ENCODE results near the gene ACOT12.

The ACOT12 gene

GRCh38 chr5:81395262-81395661 lies 1.3 kb upstream of the ACOT12 start:
- no peak for DNase-seq (ENCODE audit: low read depth, low spot score)
- ChIA-PET POLR2A (no interaction called here), CTCF (interaction anchor here (0.8 to 1.9 kb wide), 2 partner anchors 9 to 864 kb away, joined by 3 to 4 read pairs; no protein-coding TSS in a partner anchor)
- no peak overlapping the region for H3K4me3 ChIP-seq (ENCODE audit: low read depth, low read length)
- TF ChIP-seq CTCF (IDR thresholded peaks at IDR 0.05; ENCODE audit: insufficient read depth, low read length, missing control alignments) = no peak

GRCh38 chr5:81393430-81393782 lies 528 bp downstream of the ACOT12 start:
- POLR2A ChIA-PET = no interaction called here
- peak overlapping the region; percentile 49 for H3K4me3 ChIP-seq (ENCODE audit: low read depth, low read length)
- DNase-seq (ENCODE audit: low read depth, low spot score) = no peak
- TF ChIP-seq CTCF (IDR thresholded peaks at IDR 0.05; ENCODE audit: insufficient read depth, low read length, missing control alignments) = no peak
- CTCF ChIA-PET = interaction anchor here (1.2 kb wide), 1 partner anchor 8 kb away, joined by 4 read pairs; no protein-coding TSS in a partner anchor

GRCh38 chr5:81389025-81389424 lies 4.9 kb downstream of the ACOT12 start:
- CTCF ChIA-PET = no interaction called here
- no peak for TF ChIP-seq CTCF (IDR thresholded peaks at IDR 0.05; ENCODE audit: insufficient read depth, low read length, missing control alignments)
- H3K4me3 ChIP-seq (ENCODE audit: low read depth, low read length) = no peak overlapping the region
- no peak for DNase-seq (ENCODE audit: low read depth, low spot score)
- POLR2A ChIA-PET = no interaction called here

GRCh38 chr5:81388169-81388568 lies 5.8 kb downstream of the ACOT12 start:
- ChIA-PET CTCF (interaction anchor here (1.4 kb wide), 1 partner anchor 837 kb away, joined by 3 read pairs; no protein-coding TSS in a partner anchor), POLR2A (no interaction called here)
- no peak overlapping the region for H3K4me3 ChIP-seq (ENCODE audit: low read depth, low read length)
- DNase-seq (ENCODE audit: low read depth, low spot score) = no peak
- TF ChIP-seq CTCF (IDR thresholded peaks at IDR 0.05; ENCODE audit: insufficient read depth, low read length, missing control alignments) = no peak

- TF ChIP-seq CTCF (IDR thresholded peaks at IDR 0.05; ENCODE audit: insufficient read depth, low read length, missing control alignments) = no peak
- CTCF ChIA-PET = no interaction called here
- no peak overlapping the region for H3K4me3 ChIP-seq (ENCODE audit: low read depth, low read length)
- POLR2A ChIA-PET = interaction anchor here (0.6 kb wide), 1 partner anchor 25 kb away, joined by 3 read pairs; no protein-coding TSS in a partner anchor
- DNase-seq (ENCODE audit: low read depth, low spot score) = no peak
These were observed 10.1 kb downstream of the ACOT12 start for GRCh38 chr5:81383867-81384266.

GRCh38 chr5:81371354-81371876 lies 22.5 kb downstream of the ACOT12 start:
- no peak for TF ChIP-seq CTCF (IDR thresholded peaks at IDR 0.05; ENCODE audit: insufficient read depth, low read length, missing control alignments)
- CTCF ChIA-PET = no interaction called here
- no peak for DNase-seq (ENCODE audit: low read depth, low spot score)
- H3K4me3 ChIP-seq (ENCODE audit: low read depth, low read length) = no peak overlapping the region
- POLR2A ChIA-PET = no interaction called here
